GM18511 (cell line): ENCODE data around the gene SUCLG2.
"Not testable (repeated sequence)": the region's sequence is repeated elsewhere in the genome, so short reads cannot be mapped to it uniquely, and the experiment has no call there.

Source experiments
- ATAC-seq: cut with Tn5 transposase; IDR thresholded peaks from one replicate; pipeline ENCODE4 v1.9.1; 2021; ENCODE audit warnings: mild to moderate bottlenecking, moderate library complexity; ENCODE audit not compliant: unreplicated experiment

The SUCLG2 gene

GRCh38 chr3:67564008-67564407, 90.4 kb downstream of the SUCLG2 start:
- ATAC-seq = no peak

DNA sequence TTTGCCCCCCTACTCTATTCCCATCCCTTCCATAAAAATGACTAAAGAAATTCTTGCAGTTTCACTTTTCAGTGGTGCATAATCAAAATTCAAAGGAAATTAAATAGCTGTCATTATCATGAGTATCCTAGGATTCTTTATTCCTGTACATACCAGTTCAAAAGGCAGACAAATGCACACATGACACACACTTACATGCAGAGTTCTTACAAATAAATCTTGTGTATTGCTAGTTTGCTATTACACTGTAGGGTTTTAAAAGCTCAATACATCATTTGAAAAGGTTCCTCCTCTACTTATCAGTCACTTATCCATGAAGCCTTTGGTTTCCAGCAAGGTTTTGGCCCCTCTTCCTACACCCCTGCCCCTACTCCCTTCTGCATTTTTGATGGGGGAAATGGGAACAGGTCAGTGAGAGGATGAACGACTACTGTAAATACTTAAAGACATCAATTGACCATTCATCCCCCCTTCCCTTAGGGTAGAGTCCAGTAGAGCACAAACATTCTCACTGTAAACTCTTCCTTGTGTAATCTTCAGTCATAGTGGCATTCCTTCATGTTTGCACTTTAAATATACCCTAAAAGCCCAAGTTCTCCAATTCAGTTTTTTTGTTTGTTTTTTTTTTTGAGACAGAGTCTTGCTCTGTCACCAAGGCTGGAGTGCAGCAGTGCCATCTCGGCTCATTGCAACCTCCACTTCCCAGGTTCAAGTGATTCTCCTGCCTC, 92.6 kb downstream of the SUCLG2 start:
- ATAC-seq = no peak

DNA sequence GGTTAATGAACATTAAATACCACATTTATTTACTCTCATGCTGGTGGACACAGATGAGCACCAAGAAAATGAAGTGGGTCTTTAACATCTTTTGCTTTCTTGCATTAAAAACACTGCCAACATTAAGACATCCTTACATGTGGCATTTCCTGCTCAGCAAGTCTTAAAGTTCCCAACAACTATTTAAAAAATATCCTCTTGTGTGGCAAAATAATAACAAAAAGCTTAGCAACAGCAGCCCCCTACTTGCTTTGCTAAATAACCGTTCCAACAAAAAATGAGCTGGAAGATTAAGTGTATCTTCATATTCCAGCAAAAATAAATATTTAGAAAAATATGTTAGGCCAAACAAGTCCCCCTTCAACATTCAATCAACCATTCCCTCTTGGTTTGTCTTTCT, 93.1 kb downstream of the SUCLG2 start:
- ATAC-seq = no peak

DNA sequence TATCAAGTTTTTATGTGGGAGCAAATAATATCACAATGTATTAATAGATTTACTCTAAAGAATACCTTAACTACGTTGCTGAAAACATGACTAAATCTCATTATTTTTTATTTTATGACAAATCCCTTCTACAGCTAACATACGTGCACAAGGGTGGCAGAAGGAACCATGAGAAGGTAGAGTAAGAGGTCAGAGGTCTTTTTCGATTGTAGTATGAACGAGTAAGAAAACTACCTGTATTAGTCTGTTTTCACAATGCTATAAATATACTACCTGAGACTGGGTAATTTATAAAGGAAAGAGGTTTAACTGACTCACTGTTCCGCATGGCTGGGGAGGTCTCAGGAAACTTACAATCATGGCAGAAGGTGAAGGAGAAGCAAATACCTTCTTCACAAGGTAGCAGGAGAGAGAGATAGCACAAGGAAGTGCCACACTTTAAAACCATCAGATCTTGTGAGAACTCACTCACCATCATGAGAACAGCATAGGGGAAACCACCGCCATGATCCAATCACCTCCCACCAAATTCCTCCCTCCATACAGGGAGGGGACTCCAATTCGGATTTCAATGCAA, 95.3 kb downstream of the SUCLG2 start:
- ATAC-seq = no peak

DNA sequence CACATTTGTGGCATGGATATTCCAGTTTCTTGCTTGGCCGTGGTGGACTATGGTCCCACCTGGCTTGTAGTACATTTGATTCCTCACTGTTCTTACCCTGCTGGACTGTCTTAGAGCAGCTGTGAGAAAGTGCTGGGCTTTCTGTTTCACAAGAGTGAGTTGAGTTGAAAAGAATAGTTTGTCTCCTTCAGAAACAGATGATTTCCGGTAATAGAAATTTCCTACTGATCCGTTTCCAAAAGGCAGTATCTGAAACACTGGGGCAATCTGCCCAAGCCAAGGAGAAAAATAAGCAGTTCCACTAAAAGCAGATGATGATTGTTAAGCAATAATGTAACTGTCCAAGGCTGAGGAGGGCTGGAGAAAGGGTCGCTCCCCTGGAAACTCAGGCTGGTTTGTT, 96.0 kb downstream of the SUCLG2 start:
- ATAC-seq = no peak

DNA sequence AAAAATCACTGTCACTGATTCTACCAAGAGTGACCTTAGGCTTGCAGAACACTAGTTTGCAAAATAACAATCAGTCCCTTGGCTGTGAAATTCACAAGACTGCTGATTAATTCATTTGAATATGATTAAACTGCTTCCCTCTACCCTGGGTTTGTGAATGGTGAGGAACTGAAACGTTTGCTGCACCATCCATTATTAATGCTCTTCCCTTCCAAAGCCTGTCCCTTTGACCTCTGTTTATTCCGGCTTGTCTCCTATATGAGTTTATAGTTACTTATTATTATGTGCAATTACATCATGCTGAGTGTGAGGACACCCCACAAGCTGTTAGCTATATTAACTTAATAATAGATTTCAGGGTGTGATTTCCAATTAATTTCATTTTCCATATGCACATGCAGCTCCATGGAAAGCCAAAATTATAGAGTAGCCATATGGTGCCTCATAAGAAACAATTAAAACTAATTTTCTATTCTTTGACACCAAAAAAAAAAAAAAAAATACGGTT, 96.5 kb downstream of the SUCLG2 start:
- ATAC-seq = no peak

GRCh38 chr3:67551361-67552016, 102.9 kb downstream of the SUCLG2 start:
- ATAC-seq = no peak

DNA sequence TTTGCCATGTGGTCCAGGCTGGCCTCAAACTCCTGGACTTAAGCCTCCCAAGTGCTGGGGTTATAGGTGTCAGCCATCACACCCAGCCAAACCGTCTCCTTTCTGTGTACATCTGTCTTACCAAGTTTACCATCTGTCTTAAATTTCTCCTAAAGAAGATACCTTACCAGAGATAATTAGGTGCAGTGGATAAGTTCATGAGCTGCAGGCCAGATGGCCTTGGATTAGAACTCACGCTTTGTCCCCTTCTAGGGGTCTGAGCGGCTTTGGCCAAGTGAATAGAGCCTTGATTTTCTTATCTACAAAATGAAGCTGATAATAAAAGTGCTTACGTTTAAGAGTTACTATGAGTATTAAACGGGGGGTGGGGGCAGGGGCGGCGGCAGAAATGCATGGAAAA, 103.9 kb downstream of the SUCLG2 start:
- no peak for ATAC-seq

GRCh38 chr3:67542502-67543250, 111.7 kb downstream of the SUCLG2 start:
- not testable (repeated sequence) for ATAC-seq

- no peak for ATAC-seq
Measured at GRCh38 chr3:67540198-67540894, 114.1 kb downstream of the SUCLG2 start.

GRCh38 chr3:67537203-67537602, 117.2 kb downstream of the SUCLG2 start:
- ATAC-seq = not testable (repeated sequence)

DNA sequence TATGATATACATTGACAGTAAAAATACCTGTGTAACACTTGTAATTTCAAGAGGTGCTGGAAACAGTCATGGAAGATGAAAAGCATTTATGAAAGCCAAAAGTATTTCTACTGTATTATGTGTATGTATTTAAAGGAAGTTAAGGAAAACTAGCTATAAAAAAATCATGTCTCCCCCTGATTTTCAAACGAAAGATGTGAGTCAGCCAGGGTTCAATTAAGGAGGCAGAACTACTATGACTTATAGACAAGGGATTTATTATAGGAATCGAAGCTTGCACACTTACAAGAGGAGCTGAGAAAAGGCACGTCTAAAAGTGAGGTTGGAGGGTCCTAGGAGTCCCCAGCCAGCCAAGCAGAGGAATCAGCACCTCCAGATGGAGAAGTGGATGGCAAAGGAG, 119.4 kb downstream of the SUCLG2 start:
- ATAC-seq = no peak

GRCh38 chr3:67534594-67534993, 119.8 kb downstream of the SUCLG2 start:
- no peak for ATAC-seq

DNA sequence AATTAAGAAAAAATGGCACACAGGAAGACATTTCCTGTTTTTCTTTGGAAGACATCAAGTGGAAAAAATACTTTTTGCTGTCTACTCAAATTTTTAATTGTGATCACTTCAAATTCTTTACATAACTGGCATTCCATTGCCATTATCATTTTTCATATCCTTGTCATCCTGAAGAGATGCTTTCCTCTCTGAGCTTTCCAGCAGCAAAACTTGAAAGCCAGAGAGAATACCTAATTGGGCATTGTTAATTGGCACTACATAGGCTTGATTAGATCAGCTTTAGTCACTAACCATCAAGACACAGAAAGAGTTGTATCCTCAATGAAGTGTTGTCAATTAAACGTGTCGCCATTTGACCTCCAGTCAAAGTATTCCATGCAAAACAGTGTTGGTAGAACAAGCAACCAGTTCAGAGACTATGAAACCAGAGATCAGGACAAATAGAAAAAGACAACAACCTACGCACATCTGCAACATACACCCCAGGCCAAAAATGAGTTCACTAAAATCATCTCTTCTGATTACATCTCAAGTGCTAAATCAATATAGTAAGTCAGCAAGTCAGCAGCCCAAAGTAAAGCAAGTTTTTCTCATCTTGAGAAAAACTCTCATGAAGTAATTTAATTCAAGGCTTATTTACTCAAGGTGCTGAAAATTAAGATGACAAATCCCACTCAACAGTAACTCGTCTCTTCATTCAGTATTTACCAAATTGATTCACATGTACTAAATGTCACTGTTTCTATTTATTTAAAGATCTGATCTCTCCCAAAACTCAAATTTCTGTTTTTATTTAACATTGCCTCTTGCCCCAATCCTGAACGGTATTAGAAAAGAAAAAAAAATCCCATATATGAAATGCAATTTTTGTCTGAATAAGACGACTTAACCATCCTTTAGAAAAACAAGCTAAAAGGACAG, 123.0 kb downstream of the SUCLG2 start:
- no peak for ATAC-seq

GRCh38 chr3:67529915-67530314, 124.5 kb downstream of the SUCLG2 start:
- no peak for ATAC-seq

DNA sequence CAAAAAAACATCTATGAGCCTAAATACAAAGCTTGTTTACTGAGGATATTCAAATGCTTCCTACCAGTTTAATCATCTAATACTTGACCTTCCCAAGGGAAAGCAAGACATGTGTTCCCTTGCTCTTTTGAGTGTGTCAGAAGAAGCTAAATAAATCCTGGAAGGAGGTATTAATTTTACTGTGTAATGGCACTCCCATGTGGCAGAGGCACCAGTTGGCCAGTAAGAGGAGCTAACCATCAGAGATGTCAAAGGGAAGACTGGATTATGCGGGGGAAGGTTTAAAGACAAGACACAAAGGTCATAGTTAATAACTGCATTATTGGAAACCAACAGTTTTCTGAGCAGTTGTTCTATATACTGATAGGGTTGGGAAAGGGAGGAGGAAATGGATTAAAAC, 125.1 kb downstream of the SUCLG2 start:
- ATAC-seq = no peak

- no peak for ATAC-seq
Measured at GRCh38 chr3:67526246-67526645, 128.2 kb downstream of the SUCLG2 start.

DNA sequence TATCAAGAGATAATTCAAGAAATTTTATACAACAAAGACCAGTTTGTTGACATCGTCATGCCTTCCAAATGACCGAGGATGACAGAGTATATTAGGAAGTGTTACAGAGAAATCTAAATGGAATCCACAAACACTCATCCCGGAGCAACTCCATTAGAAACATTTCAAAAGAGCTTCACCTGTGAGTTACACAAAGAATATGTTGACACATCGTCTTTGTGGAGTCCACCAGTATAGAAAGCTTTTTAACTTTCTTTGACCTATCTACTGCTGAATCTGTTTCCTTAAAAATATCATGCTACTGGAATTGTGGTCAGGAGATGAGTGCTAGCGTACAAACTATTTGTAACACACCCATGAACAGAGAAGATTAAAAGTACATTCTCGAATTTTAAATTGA, 130.4 kb downstream of the SUCLG2 start:
- ATAC-seq = no peak

DNA sequence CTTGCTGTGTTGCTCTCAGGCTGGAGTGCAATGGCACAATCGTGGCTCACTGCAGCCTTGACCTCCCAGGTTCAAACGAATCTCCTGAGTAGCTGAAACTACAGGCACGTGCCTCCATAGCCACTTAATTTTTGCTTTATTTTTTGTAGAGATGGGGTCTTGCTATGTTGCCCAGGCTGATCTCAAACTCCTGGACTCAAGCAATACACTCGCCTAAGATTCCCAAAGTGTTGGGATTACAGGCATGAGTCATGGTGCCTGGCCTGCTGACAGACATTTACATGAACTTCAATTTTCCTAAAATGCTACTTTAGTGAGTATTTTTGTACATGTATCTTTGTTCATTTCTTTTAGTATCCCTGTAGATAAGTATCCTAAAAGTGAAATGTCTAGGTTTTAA, 132.3 kb downstream of the SUCLG2 start:
- no peak for ATAC-seq
